Ishikawa (cell line): ENCODE measurements around the gene RAB34.

Experiments
- CEBPB ChIP-seq: IDR thresholded peaks from 2 replicates; pipeline ENCODE4 v1.6.1; 2012
- CREB1 ChIP-seq: IDR thresholded peaks from 2 replicates; pipeline ENCODE4 v1.6.1; 2012; ENCODE audit warnings: low read depth
- EGR1 ChIP-seq: IDR thresholded peaks from 2 replicates; pipeline ENCODE4 v1.6.1; 2012
- EP300 ChIP-seq: IDR thresholded peaks from 2 replicates; pipeline ENCODE4 v1.6.1; 2012; ENCODE audit warnings: borderline replicate concordance
- FOXM1 ChIP-seq: IDR thresholded peaks from 2 replicates; pipeline ENCODE4 v1.6.1; 2012; ENCODE audit warnings: low read depth, borderline replicate concordance
- MAX ChIP-seq: IDR thresholded peaks from 2 replicates; pipeline ENCODE4 v1.6.1; 2012
- NFIC ChIP-seq: IDR thresholded peaks from 2 replicates; pipeline ENCODE4 v1.6.1; 2012
- RAD21 ChIP-seq: IDR thresholded peaks from 2 replicates; pipeline ENCODE4 v1.6.1; 2012; ENCODE audit warnings: low read depth
- REST ChIP-seq: IDR thresholded peaks from 2 replicates; pipeline ENCODE4 v1.6.1; 2012; ENCODE audit warnings: low read depth, mild to moderate bottlenecking
- TAF1 ChIP-seq: IDR thresholded peaks from 2 replicates; pipeline ENCODE4 v1.6.1; 2012; ENCODE audit warnings: low read depth, mild to moderate bottlenecking
- TCF12 ChIP-seq: IDR thresholded peaks from 2 replicates; pipeline ENCODE4 v1.6.1; 2012; ENCODE audit warnings: low read depth
- TEAD4 ChIP-seq: IDR thresholded peaks from 2 replicates; pipeline ENCODE4 v1.6.1; 2012
- USF1 ChIP-seq: IDR thresholded peaks from 2 replicates; pipeline ENCODE4 v1.6.1; 2012
- YY1 ChIP-seq: IDR thresholded peaks from 2 replicates; pipeline ENCODE4 v1.6.1; 2012; ENCODE audit warnings: low read depth
- ZBTB7A ChIP-seq: IDR thresholded peaks from 2 replicates; pipeline ENCODE4 v1.6.1; 2012; ENCODE audit warnings: low read depth

The RAB34 gene

DNA sequence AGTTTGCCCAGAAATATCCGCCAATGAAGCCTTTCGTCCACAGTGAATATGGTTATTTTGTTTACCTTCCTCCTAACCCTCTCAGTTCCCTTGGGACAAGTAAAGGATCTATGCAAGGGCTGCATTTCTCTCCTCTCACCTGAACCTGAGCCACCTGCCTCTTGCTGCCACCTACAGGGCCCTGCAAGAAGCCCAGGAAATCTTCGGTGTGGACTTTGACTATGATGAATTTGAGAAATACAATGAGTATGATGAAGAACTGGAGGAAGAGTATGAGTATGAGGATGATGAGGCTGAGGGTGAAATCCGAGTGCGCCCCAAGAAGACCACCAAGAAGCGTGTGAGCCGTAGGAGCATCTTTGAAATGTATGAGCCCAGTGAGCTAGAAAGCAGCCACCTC lies 41.7 kb downstream of the RAB34 start:
- no peak for TF ChIP-seq MAX
- TF ChIP-seq CEBPB = no peak
- TF ChIP-seq EGR1 = no peak
- no peak for TF ChIP-seq EP300
- TF ChIP-seq RAD21 = peak; percentile 41
- no peak for TF ChIP-seq CREB1

DNA sequence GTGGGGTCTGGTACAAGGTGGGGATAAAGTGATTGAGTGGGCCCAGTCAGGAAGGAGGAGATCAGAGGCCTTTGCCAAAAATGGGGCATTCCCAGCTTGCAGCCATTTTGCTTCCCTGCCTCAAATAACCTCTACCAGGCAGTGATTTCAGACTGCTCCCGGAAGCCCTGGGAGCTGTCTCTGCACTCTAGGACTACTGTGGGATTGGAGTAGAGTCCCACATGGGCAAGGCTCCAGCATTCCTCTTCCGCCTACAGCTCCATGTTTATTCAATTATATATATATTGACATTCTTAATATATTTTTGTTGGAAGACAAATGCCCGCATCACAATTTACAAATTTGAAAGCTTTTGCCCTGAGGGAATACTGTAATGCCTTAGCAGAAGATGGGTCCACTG lies 42.2 kb downstream of the RAB34 start:
- TF ChIP-seq RAD21 (no peak), REST (no peak), USF1 (no peak), EP300 (no peak), TCF12 (no peak), CREB1 (no peak)

GRCh38 chr17:28669918-28670317 lies 47.8 kb downstream of the RAB34 start:
- TF ChIP-seq EGR1 = no peak
- no peak for TF ChIP-seq TCF12
- no peak for TF ChIP-seq RAD21
- TF ChIP-seq TEAD4 = no peak
- no peak for TF ChIP-seq NFIC
- no peak for TF ChIP-seq MAX

GRCh38 chr17:28667870-28668269 lies 49.8 kb downstream of the RAB34 start:
- TF ChIP-seq ZBTB7A (no peak), CREB1 (no peak), RAD21 (no peak), MAX (no peak), CEBPB (no peak), TAF1 (no peak), USF1 (no peak), YY1 (no peak), EGR1 (no peak), TEAD4 (no peak), NFIC (no peak), REST (no peak), TCF12 (no peak), FOXM1 (no peak), EP300 (no peak)

- no peak for TF ChIP-seq CEBPB
Observed at GRCh38 chr17:28665994-28666393, 51.7 kb downstream of the RAB34 start.
